Transverse colon (tissue), 4 donors: Measurements from ENCODE around the gene IL17RE. TPM values are rescaled to one million over a fixed set of nuclear protein-coding genes. Genes with fewer than 3 reads are reported as not detected.
"Not testable (repeated sequence)": the region's sequence is repeated elsewhere in the genome, so short reads cannot be mapped to it uniquely, and the experiment has no call there.

Experiments
- DNase-seq: peaks from one replicate; pipeline ENCODE4 v3.0.0-alpha.2; 2019
- H3K27ac ChIP-seq, 4 donors: fragments of 200-600 bp; sonication (generic); 2 replicates each; pipeline ENCODE4 v1.5.1; 2016 to 2018; ENCODE audit warnings: inconsistent platforms in 4 of 4
- H3K27me3 ChIP-seq: fragments of 200-600 bp; sonication (generic); 2 replicates; pipeline ENCODE4 v1.5.1; 2017; ENCODE audit warnings: inconsistent platforms
- H3K36me3 ChIP-seq, 4 donors: fragments of 200-600 bp; sonication (generic); 2 replicates each; pipeline ENCODE4 v1.5.1; 2017 to 2019; ENCODE audit warnings: inconsistent platforms in 4 of 4
- H3K4me1 ChIP-seq, 4 donors: fragments of 200-600 bp; sonication (generic); 2 replicates each; pipeline ENCODE4 v1.5.1; 2017 to 2020; ENCODE audit warnings: inconsistent platforms in 4 of 4
- H3K4me3 ChIP-seq, 4 donors: fragments of 200-600 bp; sonication (generic); 1 replicate in 1 of 4; 2 replicates in 3 of 4; pipeline versions ENCODE4 v1.5.1 to v1.6.1; 2017 to 2019; ENCODE audit warnings: inconsistent platforms in 4 of 4
- H3K9me3 ChIP-seq, 2 donors: fragments of 200-600 bp; sonication (generic); 2 replicates each; pipeline ENCODE4 v1.5.1; 2017 to 2019; ENCODE audit warnings: inconsistent platforms in 2 of 2
- EP300 ChIP-seq: sonication (generic); formaldehyde crosslinking; IDR thresholded peaks from one replicate; pipeline ENCODE4 v1.6.1; 2017; ENCODE audit warnings: antibody characterized with exemption, low read depth
- POLR2A ChIP-seq: fragments of 450-650 bp; IDR thresholded peaks from one replicate; pipeline ENCODE4 v1.6.1; 2016; ENCODE audit warnings: antibody characterized with exemption, mild to moderate bottlenecking, moderate library complexity
- POLR2AphosphoS5 ChIP-seq, 3 donors: sonication (generic); formaldehyde crosslinking; IDR thresholded peaks; one replicate each; pipeline ENCODE4 v1.6.1; 2016; ENCODE audit warnings: antibody characterized with exemption in 3 of 3
- WGBS, 2 donors: methylation state at CpG; one replicate each; pipeline ENCODE4 v1.1.5; 2018; ENCODE audit warnings: low coverage in 1 of 2; 5-methylcytosine and 5-hydroxymethylcytosine counted together
- in situ Hi-C, 4 donors: fragments of 200-750 bp; cut with MboI; loops; one replicate each; pipeline versions ENCODE4 v1.15.0 to v1.15.1; 2017; ENCODE audit warnings: low sequenced_read_pairs in 3 of 4, low pct_ligation_motif_present in 1 of 4, low pct_unique_long_range_greater_than_20kb in 1 of 4
- intact Hi-C: fragments of 100-400 bp; cut with DNase I; formaldehyde crosslinking; loops from one replicate; pipeline ENCODE4 v1.15.1; 2023; ENCODE audit warnings: low total_unique reads
- total RNA-seq, 4 donors: library from RNA; depleted of rRNA; stranded (reverse); fragments of >200 nt; gene quantifications; one replicate each; pipeline ENCODE4 v1.1.0, GENCODE V29; 2016
- TF ChIP-seq, protein P1 (sequence below), 5 experiments: fragments of 200-600 bp in 3 of 5; fragments of 450-650 bp in 2 of 5; sonication (generic) in 3 of 5; IDR thresholded peaks; 1 replicate in 2 of 5; 2 replicates in 3 of 5; pipeline ENCODE4 v1.5.1; 2016 to 2017; ENCODE audit warnings: antibody characterized with exemption in 5 of 5, inconsistent platforms in 3 of 5, mild to moderate bottlenecking in 2 of 5, moderate library complexity in 1 of 5

IL17RE gene
- total RNA-seq, 4 donors from 2014 or later: 81.5 to 178 (median 108) TPM

DNA sequence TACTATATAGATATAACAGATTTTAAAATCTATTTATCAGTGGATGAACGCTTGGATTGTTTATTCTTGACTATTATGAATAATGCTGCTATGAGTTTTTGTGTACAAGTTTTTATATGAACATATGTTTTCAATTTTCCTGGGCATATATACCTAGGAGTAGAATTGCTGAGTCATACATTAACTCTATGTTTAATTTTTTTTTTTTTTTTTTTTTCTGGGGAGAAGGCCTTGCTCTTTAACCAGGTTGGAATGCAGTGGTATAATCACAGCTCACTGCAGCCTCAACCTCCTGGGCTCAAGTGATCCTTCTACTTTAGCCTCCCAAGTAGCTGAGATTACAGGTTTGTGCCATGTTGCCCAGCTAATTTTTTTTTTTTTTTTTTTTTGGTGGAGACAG, 31.7 kb upstream of the IL17RE start:
- Histone ChIP-seq H3K27me3 (no peaks in the 10 kb centered on the region), H3K4me1 (no peaks in the 10 kb centered on the region), H3K9me3 (no peaks in the 10 kb centered on the region), H3K36me3 (no peaks in the 10 kb centered on the region), H3K4me3 (no peak overlapping the region), H3K27ac (no peak overlapping the region)
- no peak for DNase-seq
- TF ChIP-seq, protein P1, sequence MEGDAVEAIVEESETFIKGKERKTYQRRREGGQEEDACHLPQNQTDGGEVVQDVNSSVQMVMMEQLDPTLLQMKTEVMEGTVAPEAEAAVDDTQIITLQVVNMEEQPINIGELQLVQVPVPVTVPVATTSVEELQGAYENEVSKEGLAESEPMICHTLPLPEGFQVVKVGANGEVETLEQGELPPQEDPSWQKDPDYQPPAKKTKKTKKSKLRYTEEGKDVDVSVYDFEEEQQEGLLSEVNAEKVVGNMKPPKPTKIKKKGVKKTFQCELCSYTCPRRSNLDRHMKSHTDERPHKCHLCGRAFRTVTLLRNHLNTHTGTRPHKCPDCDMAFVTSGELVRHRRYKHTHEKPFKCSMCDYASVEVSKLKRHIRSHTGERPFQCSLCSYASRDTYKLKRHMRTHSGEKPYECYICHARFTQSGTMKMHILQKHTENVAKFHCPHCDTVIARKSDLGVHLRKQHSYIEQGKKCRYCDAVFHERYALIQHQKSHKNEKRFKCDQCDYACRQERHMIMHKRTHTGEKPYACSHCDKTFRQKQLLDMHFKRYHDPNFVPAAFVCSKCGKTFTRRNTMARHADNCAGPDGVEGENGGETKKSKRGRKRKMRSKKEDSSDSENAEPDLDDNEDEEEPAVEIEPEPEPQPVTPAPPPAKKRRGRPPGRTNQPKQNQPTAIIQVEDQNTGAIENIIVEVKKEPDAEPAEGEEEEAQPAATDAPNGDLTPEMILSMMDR (IDR thresholded peaks at IDR 0.05): no peak
- TF ChIP-seq POLR2A (no peak), POLR2AphosphoS5 (IDR thresholded peaks at IDR 0.05) (no peak), EP300 (no peak)
- WGBS, 2 donors: 38 to 90% methylated on average over 1 of the region's 1 CpG
- intact Hi-C loops: no loop called here
- in situ Hi-C loops: no loop called here

DNA sequence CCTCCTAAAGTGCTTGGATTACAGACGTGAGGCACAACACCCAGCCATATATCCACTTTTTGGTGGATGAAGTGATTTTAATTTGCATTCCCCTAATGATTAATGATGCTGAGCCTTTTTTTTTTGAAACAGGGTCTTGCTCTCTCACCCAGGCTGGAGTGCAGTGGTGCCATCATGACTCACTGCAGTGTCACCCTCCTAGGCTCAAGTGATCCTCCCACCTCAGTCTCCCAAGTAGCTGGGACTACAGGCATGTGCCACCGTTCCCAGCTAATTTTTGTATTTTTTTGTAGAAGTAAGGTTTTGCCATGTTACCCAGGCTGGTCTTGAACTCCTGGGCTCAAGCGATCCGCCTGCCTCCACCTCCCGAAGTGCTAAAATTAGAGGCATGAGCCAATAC, 30.6 kb upstream of the IL17RE start:
- WGBS, 2 donors: 93 to 97% methylated on average over 3 to 5 of the region's 5 CpGs
- intact Hi-C loops, H3K27me3 ChIP-seq, DNase-seq, H3K27ac ChIP-seq, H3K9me3 ChIP-seq, H3K4me1 ChIP-seq, H3K4me3 ChIP-seq, in situ Hi-C loops, H3K36me3 ChIP-seq: not testable (repeated sequence)

DNA sequence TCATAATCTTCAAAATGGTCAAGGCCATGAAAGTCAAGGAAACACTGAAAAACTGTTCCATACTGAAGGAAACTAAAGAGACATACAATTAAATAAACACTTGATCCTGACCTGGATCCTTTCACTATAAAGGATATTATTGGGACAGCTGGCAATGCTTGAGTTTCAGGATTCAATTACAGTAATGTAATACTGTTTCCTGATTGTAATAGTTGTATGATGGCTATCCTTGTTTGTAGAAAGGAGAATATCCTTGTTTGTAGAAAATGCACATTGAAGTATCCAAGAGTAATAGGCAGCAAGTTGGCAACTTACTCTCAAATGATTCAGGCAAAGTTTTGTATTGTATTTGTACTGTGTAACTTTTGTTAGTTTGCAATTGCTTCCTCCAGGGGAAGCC, 27.2 kb upstream of the IL17RE start:
- no peaks in the 10 kb centered on the region for H3K9me3 ChIP-seq
- H3K4me3 ChIP-seq: no peak overlapping the region
- H3K27me3 ChIP-seq: no peaks in the 10 kb centered on the region
- H3K36me3 ChIP-seq: no peaks in the 10 kb centered on the region
- no peak overlapping the region for H3K27ac ChIP-seq
- in situ Hi-C loops (no loop called here), intact Hi-C loops (no loop called here)
- TF ChIP-seq, protein P1 (IDR thresholded peaks at IDR 0.05): no peak
- TF ChIP-seq POLR2A (no peak), EP300 (no peak), POLR2AphosphoS5 (IDR thresholded peaks at IDR 0.05) (no peak)
- H3K4me1 ChIP-seq: peaks cover 0 to 5% (median 0%) of the 10 kb centered on the region in 4 donors
- DNase-seq: no peak

DNA sequence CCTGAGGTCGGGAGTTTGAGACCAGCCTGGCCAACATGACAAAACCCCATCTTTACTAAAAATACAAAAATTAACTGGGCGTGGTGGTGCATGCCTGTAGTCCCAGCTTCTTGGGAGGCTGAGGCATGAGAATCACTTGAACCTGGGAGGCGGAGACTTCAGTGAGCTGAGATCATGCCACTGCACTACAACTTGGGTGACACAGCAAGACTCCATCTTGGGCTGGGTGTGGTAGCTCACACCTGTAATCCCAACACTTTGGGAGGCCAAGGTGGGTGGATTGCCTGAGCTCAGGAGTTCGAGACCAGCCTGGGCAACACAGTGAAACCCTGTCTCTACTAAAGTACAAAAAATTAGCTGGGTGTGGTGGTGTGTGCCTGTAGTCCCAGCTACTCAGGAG, 26.4 kb upstream of the IL17RE start:
- H3K4me1 ChIP-seq, H3K4me3 ChIP-seq, intact Hi-C loops, H3K36me3 ChIP-seq, in situ Hi-C loops, H3K27me3 ChIP-seq, H3K9me3 ChIP-seq, DNase-seq, H3K27ac ChIP-seq: not testable (repeated sequence)
- WGBS, 2 donors: 71 to 81% methylated on average over 1 to 3 of the region's 4 CpGs

DNA sequence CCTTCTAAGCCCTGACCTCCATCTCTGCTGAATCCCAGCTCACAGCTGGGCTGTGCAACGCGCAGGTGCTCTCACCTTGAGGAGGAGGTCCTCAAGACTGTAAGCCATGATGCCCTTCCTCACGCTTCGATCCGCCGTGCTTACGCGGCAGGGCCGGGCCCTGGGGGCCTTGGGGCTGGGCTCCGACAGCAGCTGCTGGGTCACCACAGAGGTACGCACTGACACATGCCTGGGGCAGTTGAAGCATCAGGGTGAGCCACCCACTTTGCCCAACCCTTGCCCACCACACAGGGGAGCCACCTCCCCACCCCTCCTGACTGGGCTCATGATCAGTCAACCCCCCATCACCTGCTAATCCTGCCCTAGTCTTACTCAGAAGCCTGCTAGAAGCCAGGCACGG, 25.7 kb upstream of the IL17RE start:
- TF ChIP-seq POLR2AphosphoS5 (IDR thresholded peaks at IDR 0.05): no peak
- TF ChIP-seq POLR2A: no peak
- TF ChIP-seq, protein P1 (IDR thresholded peaks at IDR 0.05): no peak
- TF ChIP-seq EP300: no peak
- H3K27me3 ChIP-seq: no peaks in the 10 kb centered on the region
- no peak for DNase-seq
- H3K9me3 ChIP-seq: no peaks in the 10 kb centered on the region
- WGBS, 2 donors: 87% methylated on average over 8 of the region's 12 CpGs; no CpG with 5 or more reads in 1 of the 2 donors
- intact Hi-C loops: no loop called here
- no peak overlapping the region for H3K27ac ChIP-seq
- H3K4me1 ChIP-seq: peaks cover 0 to 5% (median 0%) of the 10 kb centered on the region in 4 donors
- in situ Hi-C loops: no loop called here
- H3K36me3 ChIP-seq: no peaks in the 10 kb centered on the region
- no peak overlapping the region for H3K4me3 ChIP-seq
